A204.1 (cell line): ENCODE results near the gene LRRC8C.
"Not testable (repeated sequence)": the region's sequence is repeated elsewhere in the genome, so short reads cannot be mapped to it uniquely, and the experiment has no call there.

ENCODE experiments used
- FAIRE-seq: peaks from 2 replicates; lab custom pipeline; 2012; peaks lifted over from hg19 to GRCh38; lab: Jason Lieb, UNC

LRRC8C gene

GRCh38 chr1:89673251-89673650, 40.3 kb downstream of the LRRC8C start:
- no peak for FAIRE-seq

GRCh38 chr1:89675677-89676076, 42.8 kb downstream of the LRRC8C start:
- FAIRE-seq: no peak

- no peak for FAIRE-seq
Measured at GRCh38 chr1:89681045-89681729, 48.3 kb downstream of the LRRC8C start.

- no peak for FAIRE-seq
Measured at GRCh38 chr1:89682611-89683010, 49.7 kb downstream of the LRRC8C start.

- no peak for FAIRE-seq
Measured at GRCh38 chr1:89685461-89685860, 52.5 kb downstream of the LRRC8C start.

- no peak for FAIRE-seq
Measured at GRCh38 chr1:89686520-89686919, 53.6 kb downstream of the LRRC8C start.

- FAIRE-seq: no peak
Measured at GRCh38 chr1:89687254-89687653, 54.3 kb downstream of the LRRC8C start.

- FAIRE-seq: no peak
Measured at GRCh38 chr1:89688607-89689006, 55.7 kb downstream of the LRRC8C start.

GRCh38 chr1:89689234-89689633, 56.3 kb downstream of the LRRC8C start:
- FAIRE-seq: no peak

GRCh38 chr1:89690595-89690994, 57.7 kb downstream of the LRRC8C start:
- FAIRE-seq: no peak

- no peak for FAIRE-seq
Measured at GRCh38 chr1:89692601-89693521, 59.9 kb downstream of the LRRC8C start.

- no peak for FAIRE-seq
Measured at GRCh38 chr1:89695847-89696246, 62.9 kb downstream of the LRRC8C start.

- FAIRE-seq: no peak
Measured at GRCh38 chr1:89697383-89697782, 64.5 kb downstream of the LRRC8C start.

- FAIRE-seq: no peak
Measured at GRCh38 chr1:89698020-89698560, 65.2 kb downstream of the LRRC8C start.

GRCh38 chr1:89698624-89699023, 65.7 kb downstream of the LRRC8C start:
- no peak for FAIRE-seq

- FAIRE-seq: no peak
Measured at GRCh38 chr1:89699451-89699986, 66.6 kb downstream of the LRRC8C start.

- FAIRE-seq: no peak
Measured at GRCh38 chr1:89701746-89702241, 68.9 kb downstream of the LRRC8C start.

- FAIRE-seq: no peak
Measured at GRCh38 chr1:89702520-89703045, 69.7 kb downstream of the LRRC8C start.

GRCh38 chr1:89703469-89703868, 70.5 kb downstream of the LRRC8C start:
- peak; percentile 57 for FAIRE-seq

- no peak for FAIRE-seq
Measured at GRCh38 chr1:89704014-89704413, 71.1 kb downstream of the LRRC8C start.

GRCh38 chr1:89704885-89705284, 72.0 kb downstream of the LRRC8C start:
- not testable (repeated sequence) for FAIRE-seq

- FAIRE-seq: no peak
Measured at GRCh38 chr1:89705901-89706699, 73.2 kb downstream of the LRRC8C start.
